Pulmonary artery endothelial cell (primary cell): ENCODE data around the gene SYT12. TPM values are rescaled to one million over a fixed set of nuclear protein-coding genes. Genes with fewer than 3 reads are reported as not detected.

Source experiments
- DNase-seq: peaks from one replicate; pipeline ENCODE4 v3.0.0-alpha.2; 2011; ENCODE audit warnings: low read depth, low spot score
- total RNA-seq: library from RNA; depleted of rRNA; stranded (reverse); fragments of >200 nt; gene quantifications from 2 replicates; pipeline ENCODE4 v1.2.3, GENCODE V29; 2014

Gene SYT12
- total RNA-seq, 1 donor from 2014 or later = not detected

DNA sequence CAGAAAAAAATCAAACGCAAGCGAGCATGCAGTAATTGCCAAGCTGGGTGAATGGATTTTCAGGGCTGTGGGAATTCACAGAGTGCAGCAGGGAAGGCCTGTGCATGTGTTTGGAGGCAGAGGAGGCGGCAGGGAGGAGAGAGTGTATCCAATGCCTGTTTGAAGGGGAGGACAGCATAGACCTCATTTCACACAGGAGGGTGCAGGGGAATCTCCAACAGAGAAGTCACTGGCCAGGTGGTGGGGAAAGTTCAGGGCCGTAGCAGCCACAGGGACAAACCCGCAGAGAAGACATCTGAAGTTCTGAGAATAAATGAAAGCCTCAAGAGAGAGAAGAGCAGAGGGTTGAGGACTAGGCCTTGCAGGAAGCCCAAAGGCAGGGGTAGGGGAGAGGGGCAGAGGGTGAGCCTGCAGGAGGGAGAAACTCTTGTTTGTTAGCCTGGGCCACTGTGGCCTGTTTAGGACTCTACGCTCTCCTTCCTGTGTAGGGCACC, 76.9 kb downstream of the SYT12 start:
- DNase-seq = no peak

Other genes starting within 250 kb of the SYT12 start
- gene RCE1, start 179.7 kb upstream of the SYT12 start, total RNA-seq = 14.8 and 16.9 TPM in 2 replicates
- 20.8 and 24.1 TPM in 2 replicates for gene LRFN4, start 166.1 kb upstream of the SYT12 start, total RNA-seq
- gene PC, start 64.8 kb upstream of the SYT12 start, total RNA-seq = 6.9 and 27.3 TPM in 2 replicates
- gene C11orf86, start 47.8 kb upstream of the SYT12 start, total RNA-seq = not detected in 2 replicates
- 4.2 and 10.6 TPM in 2 replicates for gene RHOD, start 33.7 kb downstream of the SYT12 start, total RNA-seq
- 33.0 and 49.2 TPM in 2 replicates for gene KDM2A, start 96.1 kb downstream of the SYT12 start, total RNA-seq
- 35.7 and 49.5 TPM in 2 replicates for gene GRK2, start 243.3 kb downstream of the SYT12 start, total RNA-seq